Peyer's patch (tissue), 4 donors: ENCODE data around the gene CASS4.

Experiments used
- CTCF ChIP-seq, 6 experiments: fragments of 450-650 bp in 4 of 6; fragments of 200-600 bp in 2 of 6; sonication (generic) in 1 of 6; IDR thresholded peaks; one replicate each; pipeline ENCODE4 v1.5.1; 2017 to 2019; ENCODE audit warnings: antibody characterized with exemption in 6 of 6, mild to moderate bottlenecking in 3 of 6, moderate library complexity in 1 of 6
- POLR2A ChIP-seq, 2 donors: fragments of 450-650 bp; IDR thresholded peaks; one replicate each; pipeline ENCODE4 v1.5.1; 2017; ENCODE audit warnings: antibody characterized with exemption in 2 of 2, mild to moderate bottlenecking in 2 of 2, moderate library complexity in 2 of 2

DNA sequence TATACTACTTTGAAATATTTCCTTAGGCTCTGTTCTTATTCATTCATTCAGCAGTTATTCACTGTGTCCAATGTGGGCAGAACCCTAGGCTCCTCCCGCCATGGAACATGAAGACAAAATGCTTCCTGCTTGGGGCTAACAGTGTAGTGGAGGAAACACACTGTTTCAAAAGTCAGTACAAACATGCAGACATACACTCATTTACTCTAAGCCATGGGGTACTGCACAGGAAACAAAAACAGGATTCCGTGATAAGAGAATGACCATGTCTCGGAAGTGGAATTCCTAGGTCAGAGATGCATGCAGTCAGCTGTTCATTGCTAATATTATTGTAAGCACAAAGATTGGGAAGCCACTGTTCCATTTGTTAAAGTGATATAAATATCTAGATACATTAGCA is 94.0 kb downstream of the CASS4 start:
- TF ChIP-seq CTCF (IDR thresholded peaks at IDR 0.05), result no peak
- no peak for TF ChIP-seq POLR2A (IDR thresholded peaks at IDR 0.05)
